ENCODE results near the gene ATP6V0A1. TPM values are rescaled to one million over a fixed set of nuclear protein-coding genes. Genes with fewer than 3 reads are reported as not detected.
"Not testable (repeated sequence)": the region's sequence is repeated elsewhere in the genome, so short reads cannot be mapped to it uniquely, and the experiment has no call there.

ATP6V0A1 gene
- total RNA-seq, 1 experiment from 2014 or later: 25.7 TPM

DNA sequence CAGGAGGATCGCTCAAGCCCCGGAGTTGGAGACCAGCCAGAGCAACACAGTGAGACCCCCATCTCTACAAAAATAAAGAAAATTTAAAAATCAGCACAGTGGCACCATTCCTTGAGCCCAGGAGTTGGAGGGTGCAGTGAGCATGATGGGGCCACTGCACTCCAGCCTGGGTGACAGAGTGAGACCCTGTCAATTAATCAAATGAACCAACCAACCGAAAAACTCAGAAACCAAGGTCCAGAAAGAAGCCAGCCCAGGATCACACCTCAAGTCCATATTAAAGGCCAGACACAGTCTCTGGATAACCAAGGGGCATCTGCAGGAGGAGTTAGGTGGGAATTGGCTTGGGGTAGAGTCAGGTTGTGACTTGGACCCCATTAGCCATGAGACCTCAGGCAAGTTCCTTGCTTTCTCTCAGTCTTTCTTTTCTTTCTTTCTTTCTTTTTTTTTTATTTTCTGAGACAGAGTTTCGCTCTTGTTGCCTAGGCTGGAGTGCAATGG is 96.5 kb downstream of the ATP6V0A1 start:
- DNase-seq (ENCODE audit: extremely low read depth, low read depth): no peak

GRCh38 chr17:42555961-42556617 is 97.4 kb downstream of the ATP6V0A1 start:
- not testable (repeated sequence) for DNase-seq (ENCODE audit: extremely low read depth, low read depth)

- DNase-seq (ENCODE audit: extremely low read depth, low read depth): no peak
Observed at GRCh38 chr17:42559075-42559474, 100.4 kb downstream of the ATP6V0A1 start.

GRCh38 chr17:42560246-42560645 is 101.6 kb downstream of the ATP6V0A1 start:
- no peak for DNase-seq (ENCODE audit: extremely low read depth, low read depth)

- DNase-seq (ENCODE audit: extremely low read depth, low read depth): peak; percentile 98
Observed at GRCh38 chr17:42561897-42562387, 103.3 kb downstream of the ATP6V0A1 start, which contains the start of gene COASY. COASY (plus strand) TSS chr17:42562148; CDS start chr17:42562623, 475 bp downstream.

DNA sequence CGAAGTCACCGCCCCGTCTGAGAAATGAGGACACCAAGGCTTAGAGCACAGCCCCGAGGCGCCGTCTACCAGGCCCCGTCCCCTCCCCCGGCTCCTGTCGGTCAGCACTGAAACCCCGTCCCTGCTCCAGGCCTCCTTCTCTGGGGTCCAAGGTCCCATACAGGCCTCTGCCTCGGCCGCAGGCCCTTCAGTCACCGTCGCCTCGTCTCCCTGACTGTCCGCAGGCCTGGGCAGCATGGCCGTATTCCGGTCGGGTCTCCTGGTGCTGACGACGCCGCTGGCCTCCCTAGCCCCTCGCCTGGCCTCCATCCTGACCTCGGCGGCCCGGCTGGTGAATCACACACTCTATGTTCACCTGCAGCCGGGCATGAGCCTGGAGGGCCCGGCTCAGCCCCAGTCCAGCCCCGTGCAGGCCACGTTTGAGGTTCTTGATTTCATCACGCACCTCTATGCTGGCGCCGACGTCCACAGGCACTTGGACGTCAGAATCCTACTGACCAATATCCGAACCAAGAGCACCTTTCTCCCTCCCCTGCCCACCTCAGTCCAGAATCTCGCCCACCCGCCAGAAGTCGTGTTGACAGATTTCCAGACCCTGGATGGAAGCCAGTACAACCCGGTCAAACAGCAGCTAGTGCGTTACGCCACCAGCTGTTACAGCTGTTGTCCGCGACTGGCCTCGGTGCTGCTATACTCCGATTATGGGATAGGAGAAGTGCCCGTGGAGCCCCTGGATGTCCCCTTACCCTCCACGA is 103.9 kb downstream of the ATP6V0A1 start:
- no peak for DNase-seq (ENCODE audit: extremely low read depth, low read depth)

DNA sequence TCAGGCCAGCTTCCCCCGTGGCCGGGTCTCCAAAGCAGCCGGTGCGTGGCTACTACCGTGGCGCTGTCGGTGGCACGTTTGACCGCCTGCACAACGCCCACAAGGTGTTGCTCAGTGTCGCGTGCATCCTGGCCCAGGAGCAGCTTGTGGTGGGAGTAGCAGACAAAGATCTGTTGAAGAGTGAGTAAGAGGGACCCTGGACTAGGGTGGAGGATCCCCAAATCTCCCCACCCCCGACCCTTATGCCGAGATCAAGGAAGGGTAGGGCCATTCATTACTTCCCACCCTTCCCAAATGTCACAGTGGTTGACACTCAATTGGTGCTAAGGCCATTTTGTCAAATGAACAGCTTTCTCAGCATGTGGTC is 104.4 kb downstream of the ATP6V0A1 start:
- DNase-seq (ENCODE audit: extremely low read depth, low read depth): no peak

GRCh38 chr17:42563543-42563942 is 104.9 kb downstream of the ATP6V0A1 start:
- DNase-seq (ENCODE audit: extremely low read depth, low read depth): no peak

GRCh38 chr17:42563950-42564349 is 105.3 kb downstream of the ATP6V0A1 start:
- DNase-seq (ENCODE audit: extremely low read depth, low read depth): no peak

DNA sequence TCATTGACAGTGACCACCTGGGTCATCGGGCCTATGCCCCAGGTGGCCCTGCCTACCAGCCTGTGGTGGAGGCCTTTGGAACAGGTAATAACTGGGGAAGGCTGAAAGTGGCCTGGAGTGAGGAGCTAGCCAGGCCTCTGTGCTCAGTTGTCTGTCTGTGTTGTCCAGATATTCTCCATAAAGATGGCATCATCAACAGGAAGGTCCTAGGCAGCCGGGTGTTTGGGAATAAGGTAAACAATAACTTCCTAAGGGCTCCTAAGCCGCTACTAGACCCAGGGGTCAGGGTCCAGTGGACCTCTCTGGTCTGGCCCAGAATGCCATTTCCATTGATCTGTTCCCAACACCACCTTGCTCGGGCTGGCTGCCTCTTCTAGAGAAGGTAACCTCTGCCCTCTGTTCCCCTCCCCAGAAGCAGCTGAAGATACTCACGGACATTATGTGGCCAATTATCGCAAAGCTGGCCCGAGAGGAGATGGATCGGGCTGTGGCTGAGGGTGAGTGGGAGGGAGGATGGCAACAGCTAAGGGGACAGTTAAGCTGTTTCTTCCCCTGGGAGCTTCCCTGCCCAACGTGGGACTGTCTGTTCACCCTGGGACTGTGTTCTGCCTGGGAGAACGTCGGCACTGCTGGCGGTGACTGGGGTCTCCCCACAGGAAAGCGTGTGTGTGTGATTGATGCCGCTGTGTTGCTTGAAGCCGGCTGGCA is 106.3 kb downstream of the ATP6V0A1 start:
- no peak for DNase-seq (ENCODE audit: extremely low read depth, low read depth)

- DNase-seq (ENCODE audit: extremely low read depth, low read depth): no peak
Observed at GRCh38 chr17:42565523-42566214, 107.0 kb downstream of the ATP6V0A1 start.

DNA sequence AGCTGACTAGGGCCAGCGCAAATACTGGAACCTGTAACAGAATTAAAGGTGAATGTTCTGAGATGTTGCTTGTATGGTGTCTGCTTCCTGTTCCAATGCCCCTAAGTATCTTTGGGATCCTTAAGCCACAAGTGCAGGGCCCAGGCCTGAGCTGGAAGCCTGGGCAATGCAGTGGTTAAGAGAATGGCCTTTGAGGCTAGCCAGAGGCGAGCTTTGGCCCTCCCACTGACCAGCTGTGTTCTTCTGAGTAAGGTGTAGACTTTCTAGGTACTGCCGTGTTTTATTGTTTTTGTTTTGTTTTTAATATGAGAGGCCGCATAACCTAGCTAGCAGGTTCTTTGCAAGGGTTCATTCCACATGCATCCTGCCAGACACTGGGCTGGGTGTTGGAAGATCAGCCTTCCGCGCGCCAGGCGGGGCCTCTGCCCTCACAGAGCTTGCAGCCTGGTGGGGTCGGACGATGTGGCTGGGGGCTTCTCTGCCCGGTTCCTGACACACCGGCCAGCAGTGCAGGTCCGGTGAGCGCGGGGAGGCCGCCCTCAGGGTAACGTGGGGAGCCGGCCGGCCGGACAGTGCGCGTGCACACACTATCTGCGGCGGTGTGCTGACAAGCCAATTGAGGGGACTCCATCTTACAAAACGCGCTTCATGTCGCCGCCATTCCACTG is 107.7 kb downstream of the ATP6V0A1 start:
- no peak for DNase-seq (ENCODE audit: extremely low read depth, low read depth)

- peak; percentile 86 for DNase-seq (ENCODE audit: extremely low read depth, low read depth)
Observed at GRCh38 chr17:42566883-42567573, 108.3 kb downstream of the ATP6V0A1 start, which contains the start of gene MLX. MLX (plus strand) TSS chr17:42567100; CDS start chr17:42567125, 25 bp downstream.

DNA sequence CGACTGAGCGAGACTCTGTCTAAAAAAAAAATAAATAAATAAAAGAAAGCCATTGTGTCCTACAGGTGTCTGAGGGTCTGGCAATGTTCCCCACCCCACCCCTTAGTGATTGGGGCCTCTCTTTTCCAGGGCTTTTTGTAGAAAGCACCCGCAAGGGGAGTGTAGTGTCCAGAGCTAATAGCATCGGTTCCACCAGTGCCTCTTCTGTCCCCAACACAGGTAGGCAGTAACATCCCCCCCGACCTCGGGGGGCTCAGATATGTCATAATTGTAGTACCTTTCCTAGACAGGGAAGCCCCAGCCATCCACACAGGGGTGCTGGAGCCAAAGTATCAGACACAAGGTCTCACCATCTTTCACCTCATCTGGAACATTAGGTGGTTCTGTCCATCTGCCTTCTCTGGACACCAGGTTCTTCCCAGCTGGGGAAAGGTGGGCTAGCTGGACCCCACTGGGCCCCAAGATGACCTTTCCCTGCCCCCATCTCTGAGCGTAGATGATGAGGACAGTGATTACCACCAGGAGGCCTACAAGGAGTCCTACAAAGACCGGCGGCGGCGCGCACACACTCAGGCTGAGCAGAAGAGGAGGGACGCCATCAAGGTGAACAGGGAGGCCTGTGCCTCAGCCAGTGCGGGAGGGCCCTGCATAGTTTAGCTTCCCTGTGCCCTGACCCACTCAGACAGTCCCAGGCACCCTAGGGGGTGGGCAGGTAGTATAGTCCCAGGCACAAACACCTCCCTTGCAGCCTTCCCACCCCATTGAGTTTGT is 109.8 kb downstream of the ATP6V0A1 start:
- no peak for DNase-seq (ENCODE audit: extremely low read depth, low read depth)

DNA sequence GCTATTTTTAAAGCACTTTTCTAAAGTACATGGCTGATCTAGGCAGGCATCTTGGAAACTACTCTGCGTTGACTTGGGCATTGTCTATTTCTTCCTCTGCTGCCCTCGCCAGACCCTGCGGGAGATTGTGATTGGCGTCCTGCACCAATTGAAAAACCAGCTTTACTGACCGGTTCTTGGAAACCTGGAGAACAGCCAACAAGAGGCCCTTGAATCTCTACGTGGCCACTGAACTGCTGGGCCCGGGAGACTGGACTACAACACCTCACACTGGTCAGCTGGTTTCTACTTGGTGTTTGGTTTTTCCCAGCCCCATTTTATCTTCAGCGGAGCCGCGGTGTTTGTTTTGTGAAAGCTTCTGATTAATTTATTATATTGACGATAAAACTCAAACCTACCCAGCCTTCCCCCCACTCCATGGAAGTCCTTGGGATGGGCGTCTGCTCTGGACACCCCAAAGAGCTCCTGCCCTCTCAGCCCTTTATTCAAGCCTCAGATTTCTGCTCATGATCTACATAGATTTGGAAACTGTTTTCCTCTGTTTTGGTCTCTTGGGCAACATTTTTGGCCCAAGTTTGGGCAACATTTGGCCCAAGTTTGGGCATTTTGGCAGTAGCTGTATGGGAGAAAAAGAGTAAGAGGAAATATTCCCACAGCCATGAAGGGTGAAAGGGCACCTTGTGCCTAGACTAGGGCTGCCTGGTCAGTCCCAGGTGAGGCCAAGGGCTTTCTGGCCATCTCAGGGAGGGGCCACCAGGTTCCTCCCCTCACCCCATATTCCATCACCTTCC is 113.0 kb downstream of the ATP6V0A1 start:
- DNase-seq (ENCODE audit: extremely low read depth, low read depth): no peak
